ENCODE measurements around the gene IRAK4.
"Not testable (repeated sequence)": the region's sequence is repeated elsewhere in the genome, so short reads cannot be mapped to it uniquely, and the experiment has no call there.

IRAK4 gene

GRCh38 chr12:43758728-43759563 is at the start of gene IRAK4, which contains the start of gene PUS7L:
IRAK4 (plus strand) TSS chr12:43758951; CDS start chr12:43768112, 9,161 bp downstream.
PUS7L (minus strand) TSS chr12:43758790; CDS start chr12:43755245, 3,545 bp downstream.
- peak; percentile 90 for DNase-seq (ENCODE audit: low spot score)

GRCh38 chr12:43711348-43711747 is 47.4 kb upstream of the IRAK4 start:
- DNase-seq (ENCODE audit: low spot score) = no peak

GRCh38 chr12:43722621-43723020 is 36.1 kb upstream of the IRAK4 start:
- no peak for DNase-seq (ENCODE audit: low spot score)

GRCh38 chr12:43723134-43723533 is 35.6 kb upstream of the IRAK4 start:
- no peak for DNase-seq (ENCODE audit: low spot score)

- DNase-seq (ENCODE audit: low spot score) = no peak
Measured at GRCh38 chr12:43728117-43728516, 30.6 kb upstream of the IRAK4 start.

- no peak for DNase-seq (ENCODE audit: low spot score)
Measured at GRCh38 chr12:43728698-43729097, 30.1 kb upstream of the IRAK4 start.

- no peak for DNase-seq (ENCODE audit: low spot score)
Measured at GRCh38 chr12:43730283-43730682, 28.5 kb upstream of the IRAK4 start.

GRCh38 chr12:43733687-43734086 is 25.1 kb upstream of the IRAK4 start:
- no peak for DNase-seq (ENCODE audit: low spot score)

GRCh38 chr12:43736927-43737440 is 21.8 kb upstream of the IRAK4 start:
- DNase-seq (ENCODE audit: low spot score) = no peak

GRCh38 chr12:43737646-43738045 is 21.1 kb upstream of the IRAK4 start:
- peak; percentile 19 for DNase-seq (ENCODE audit: low spot score)

- no peak for DNase-seq (ENCODE audit: low spot score)
Measured at GRCh38 chr12:43740511-43741100, 18.1 kb upstream of the IRAK4 start.

GRCh38 chr12:43742106-43742505 is 16.6 kb upstream of the IRAK4 start:
- DNase-seq (ENCODE audit: low spot score) = peak; percentile 54

GRCh38 chr12:43744826-43745225 is 13.9 kb upstream of the IRAK4 start:
- DNase-seq (ENCODE audit: low spot score) = no peak

GRCh38 chr12:43749016-43749415 is 9.7 kb upstream of the IRAK4 start:
- DNase-seq (ENCODE audit: low spot score) = no peak

- DNase-seq (ENCODE audit: low spot score) = no peak
Measured at GRCh38 chr12:43750814-43751213, 7.9 kb upstream of the IRAK4 start.

- DNase-seq (ENCODE audit: low spot score) = not testable (repeated sequence)
Measured at GRCh38 chr12:43751360-43751759, 7.4 kb upstream of the IRAK4 start.

- no peak for DNase-seq (ENCODE audit: low spot score)
Measured at GRCh38 chr12:43754015-43754414, 4.7 kb upstream of the IRAK4 start.

GRCh38 chr12:43758247-43758727 is 464 bp upstream of the IRAK4 start:
- DNase-seq (ENCODE audit: low spot score) = peak; percentile 48

- DNase-seq (ENCODE audit: low spot score) = no peak
Measured at GRCh38 chr12:43760396-43760795, 1.6 kb downstream of the IRAK4 start.

- DNase-seq (ENCODE audit: low spot score) = no peak
Measured at GRCh38 chr12:43761500-43761899, 2.7 kb downstream of the IRAK4 start.

GRCh38 chr12:43762596-43762995 is 3.8 kb downstream of the IRAK4 start:
- no peak for DNase-seq (ENCODE audit: low spot score)

- no peak for DNase-seq (ENCODE audit: low spot score)
Measured at GRCh38 chr12:43763769-43764168, 5.0 kb downstream of the IRAK4 start.

GRCh38 chr12:43764528-43764927 is 5.8 kb downstream of the IRAK4 start:
- DNase-seq (ENCODE audit: low spot score) = no peak

All from hepatic stellate cell (primary cell).